ENCODE results near the gene TMEM150A.
"Not testable (repeated sequence)": the region's sequence is repeated elsewhere in the genome, so short reads cannot be mapped to it uniquely, and the experiment has no call there.

TMEM150A gene

DNA sequence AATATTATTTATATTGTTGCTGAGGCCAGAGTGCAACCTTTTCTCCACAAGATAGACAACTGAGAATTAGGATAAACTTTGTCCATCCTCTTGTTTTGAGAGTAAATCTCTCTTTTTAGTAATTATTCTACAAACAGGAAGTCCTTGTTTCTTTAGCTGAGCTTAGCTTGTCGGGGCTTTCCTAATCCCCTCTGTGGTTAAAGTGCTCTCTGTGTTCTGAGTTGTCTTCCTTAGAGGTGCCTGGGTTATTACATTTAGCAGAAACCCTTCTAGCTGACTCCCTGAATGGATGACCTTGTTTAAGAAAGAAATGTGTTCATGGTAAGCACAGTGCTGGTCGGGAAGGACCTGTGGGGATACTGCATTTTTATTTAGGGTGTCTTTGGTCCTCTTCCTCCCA is 26.2 kb upstream of the TMEM150A start:
- H3K4me3 ChIP-seq (replicated peaks; ENCODE audit: low read depth, low read length) = no peak overlapping the region
- no peak for DNase-seq (ENCODE audit: extremely low read depth, low read depth)
- TF ChIP-seq, protein P1, sequence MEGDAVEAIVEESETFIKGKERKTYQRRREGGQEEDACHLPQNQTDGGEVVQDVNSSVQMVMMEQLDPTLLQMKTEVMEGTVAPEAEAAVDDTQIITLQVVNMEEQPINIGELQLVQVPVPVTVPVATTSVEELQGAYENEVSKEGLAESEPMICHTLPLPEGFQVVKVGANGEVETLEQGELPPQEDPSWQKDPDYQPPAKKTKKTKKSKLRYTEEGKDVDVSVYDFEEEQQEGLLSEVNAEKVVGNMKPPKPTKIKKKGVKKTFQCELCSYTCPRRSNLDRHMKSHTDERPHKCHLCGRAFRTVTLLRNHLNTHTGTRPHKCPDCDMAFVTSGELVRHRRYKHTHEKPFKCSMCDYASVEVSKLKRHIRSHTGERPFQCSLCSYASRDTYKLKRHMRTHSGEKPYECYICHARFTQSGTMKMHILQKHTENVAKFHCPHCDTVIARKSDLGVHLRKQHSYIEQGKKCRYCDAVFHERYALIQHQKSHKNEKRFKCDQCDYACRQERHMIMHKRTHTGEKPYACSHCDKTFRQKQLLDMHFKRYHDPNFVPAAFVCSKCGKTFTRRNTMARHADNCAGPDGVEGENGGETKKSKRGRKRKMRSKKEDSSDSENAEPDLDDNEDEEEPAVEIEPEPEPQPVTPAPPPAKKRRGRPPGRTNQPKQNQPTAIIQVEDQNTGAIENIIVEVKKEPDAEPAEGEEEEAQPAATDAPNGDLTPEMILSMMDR (IDR thresholded peaks at IDR 0.05; ENCODE audit: low read depth, low read length, missing control alignments) = no peak

DNA sequence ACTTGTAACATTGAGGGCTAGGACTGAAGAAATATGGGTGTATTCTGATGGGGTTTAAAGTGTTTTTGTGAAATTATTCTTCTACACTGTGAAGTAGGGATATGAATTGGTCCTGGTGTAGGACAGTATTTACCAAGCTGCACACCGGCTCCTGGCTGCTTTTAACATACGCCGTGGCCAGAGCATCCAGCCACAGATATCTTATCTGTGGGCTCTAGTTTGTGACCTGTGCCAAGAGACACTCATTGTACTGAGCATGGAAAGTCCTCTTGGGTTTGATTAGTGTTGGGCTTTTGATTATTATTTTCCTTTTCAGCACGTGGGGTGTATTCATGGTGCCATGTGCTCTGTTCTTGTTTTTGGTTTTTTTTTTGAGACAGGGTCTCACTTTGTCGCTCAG is 21.5 kb upstream of the TMEM150A start:
- DNase-seq (ENCODE audit: extremely low read depth, low read depth) = no peak
- no peak overlapping the region for H3K4me3 ChIP-seq (replicated peaks; ENCODE audit: low read depth, low read length)
- TF ChIP-seq, protein P1 (IDR thresholded peaks at IDR 0.05; ENCODE audit: low read depth, low read length, missing control alignments) = no peak

DNA sequence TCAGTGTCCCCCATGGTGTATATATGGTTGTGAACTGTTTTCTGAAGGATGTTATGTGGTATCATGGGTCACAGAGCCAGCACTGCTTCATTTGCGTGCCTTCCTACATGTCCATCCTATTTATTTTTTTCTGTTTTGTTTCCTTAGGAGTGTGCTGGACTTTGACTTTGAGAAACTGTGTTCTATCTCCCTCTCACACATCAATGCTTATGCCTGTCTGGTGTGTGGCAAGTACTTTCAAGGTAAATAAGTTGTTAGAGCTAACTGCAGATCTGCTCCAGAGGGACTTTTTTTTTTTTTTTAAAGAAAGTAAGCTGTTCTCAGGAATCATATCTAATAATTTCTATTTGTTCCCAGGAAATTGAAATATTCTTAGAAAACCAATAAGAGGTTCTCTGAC is 18.8 kb upstream of the TMEM150A start:
- DNase-seq (ENCODE audit: extremely low read depth, low read depth) = no peak
- no peak overlapping the region for H3K4me3 ChIP-seq (replicated peaks; ENCODE audit: low read depth, low read length)
- TF ChIP-seq, protein P1 (IDR thresholded peaks at IDR 0.05; ENCODE audit: low read depth, low read length, missing control alignments) = no peak

DNA sequence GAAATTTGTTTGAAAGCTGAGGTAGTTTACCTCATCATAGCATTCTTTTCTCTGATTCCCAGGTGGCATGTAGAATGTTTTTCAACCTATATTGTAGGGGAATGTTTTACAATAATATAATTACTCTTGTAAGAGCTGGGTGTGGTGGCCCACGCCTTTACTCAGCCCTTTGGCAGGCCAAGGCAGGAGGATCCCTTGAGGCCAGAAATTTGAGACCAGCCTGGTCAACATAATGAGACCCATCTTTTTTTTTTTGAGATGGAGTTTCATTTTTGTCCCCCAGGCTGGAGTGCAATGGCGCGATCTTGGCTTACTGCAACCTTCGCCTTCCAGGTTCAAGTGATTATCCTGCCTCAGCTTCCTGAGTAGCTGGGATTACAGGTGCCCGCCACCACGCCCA is 17.1 kb upstream of the TMEM150A start:
- TF ChIP-seq, protein P1 (IDR thresholded peaks at IDR 0.05; ENCODE audit: low read depth, low read length, missing control alignments) = no peak
- H3K4me3 ChIP-seq (replicated peaks; ENCODE audit: low read depth, low read length) = no peak overlapping the region
- no peak for DNase-seq (ENCODE audit: extremely low read depth, low read depth)

DNA sequence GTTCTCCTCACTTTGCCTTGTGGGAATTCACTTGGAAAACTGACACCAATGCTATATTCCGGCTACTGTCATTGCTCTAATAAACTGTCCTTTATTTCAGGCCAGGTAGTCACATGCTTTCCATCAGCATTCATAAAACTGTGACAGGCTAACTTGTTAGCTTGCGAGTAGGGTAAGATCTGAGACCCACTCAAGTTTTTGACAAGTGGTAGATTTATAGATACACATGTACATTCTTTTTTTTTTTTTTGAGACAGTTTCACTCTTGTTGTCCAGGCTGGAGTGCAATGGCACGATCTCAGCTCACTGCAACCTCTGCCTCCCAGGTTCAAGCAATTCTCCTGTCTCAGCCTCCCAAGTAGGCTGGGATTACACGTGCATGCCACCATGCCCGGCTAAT is 15.2 kb upstream of the TMEM150A start:
- not testable (repeated sequence) for DNase-seq (ENCODE audit: extremely low read depth, low read depth)
- peak overlapping the region; percentile 80 for H3K4me3 ChIP-seq (replicated peaks; ENCODE audit: low read depth, low read length)

DNA sequence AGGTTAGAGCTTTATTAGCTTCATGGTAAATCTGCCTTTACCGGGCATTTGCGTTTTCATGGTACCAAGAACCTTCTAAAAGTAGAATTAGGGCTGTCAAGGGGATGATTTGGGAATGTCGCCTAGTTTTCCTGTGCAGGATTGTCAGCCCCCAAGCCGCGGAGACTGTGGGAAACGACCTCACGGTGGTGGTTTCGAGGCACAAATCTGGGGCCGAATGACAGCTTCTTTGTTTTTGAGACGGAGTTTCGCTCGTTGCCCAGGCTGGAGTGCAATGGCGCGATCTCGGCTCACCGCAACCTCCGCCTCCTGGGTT is 12.9 kb upstream of the TMEM150A start:
- no peak for DNase-seq (ENCODE audit: extremely low read depth, low read depth)
- TF ChIP-seq, protein P1 (IDR thresholded peaks at IDR 0.05; ENCODE audit: low read depth, low read length, missing control alignments) = no peak
- no peak overlapping the region; the same call in 1 of the 2 replicates for H3K4me3 ChIP-seq (replicated peaks; ENCODE audit: low read depth, low read length)

DNA sequence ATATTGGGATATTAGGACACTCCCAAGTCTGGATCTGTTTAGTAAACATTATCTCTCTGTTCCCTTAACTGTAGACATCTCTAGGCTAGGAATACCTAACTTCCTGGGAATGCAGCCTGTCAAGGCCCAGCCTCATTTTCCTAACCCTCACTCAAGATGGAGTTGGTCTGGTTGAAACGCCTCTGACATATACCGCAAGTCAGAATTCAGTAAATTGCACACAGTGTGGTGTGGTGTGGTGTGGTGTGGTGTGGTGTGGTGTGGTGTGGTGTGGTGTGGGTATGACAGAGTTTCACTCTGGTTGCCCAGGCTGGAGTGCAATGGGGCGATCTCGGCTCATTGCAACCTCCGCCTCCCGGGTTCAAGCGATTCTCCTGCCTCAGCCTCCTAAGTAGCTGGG is 12.3 kb upstream of the TMEM150A start:
- not testable (repeated sequence) for DNase-seq (ENCODE audit: extremely low read depth, low read depth); H3K4me3 ChIP-seq (replicated peaks; ENCODE audit: low read depth, low read length)

DNA sequence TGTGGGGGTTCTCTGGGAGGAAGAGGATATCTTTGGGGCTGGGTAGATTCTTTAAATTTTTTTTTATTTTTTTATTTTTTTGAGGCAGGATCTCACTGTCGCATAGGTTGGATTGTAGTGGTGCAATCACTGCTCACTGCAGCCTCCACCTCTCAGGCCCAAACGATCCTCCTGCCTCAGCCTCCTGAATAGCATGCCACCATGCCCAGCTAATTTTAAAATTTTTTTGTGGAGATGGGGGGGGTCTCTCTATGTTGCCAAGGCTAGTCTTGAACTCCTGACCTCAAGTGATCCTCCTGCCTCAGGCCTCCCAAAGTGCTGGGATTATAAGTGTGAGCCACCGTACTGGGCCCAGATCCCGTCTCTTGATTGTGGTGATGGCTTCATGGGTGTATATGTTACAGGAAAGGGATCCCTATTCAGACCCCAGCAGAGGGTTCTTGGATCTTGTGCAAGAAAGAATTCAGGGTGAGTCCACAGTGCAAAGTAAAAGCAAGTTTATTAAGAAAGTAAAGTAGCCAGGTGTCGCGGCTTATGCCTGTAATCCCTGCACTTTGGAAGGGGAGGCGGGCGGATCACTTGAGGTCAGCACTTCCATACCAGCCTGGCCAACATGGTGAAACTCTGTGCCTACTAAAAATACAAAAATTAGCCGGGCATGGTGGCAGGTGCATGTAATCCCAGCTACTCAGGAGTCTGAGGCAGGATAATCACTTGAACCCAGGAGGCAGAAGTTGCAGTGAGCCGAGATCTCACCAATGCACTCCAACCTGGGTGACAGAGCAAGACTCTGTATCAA is 11.4 kb upstream of the TMEM150A start:
- no peak overlapping the region for H3K4me3 ChIP-seq (replicated peaks; ENCODE audit: low read depth, low read length)
- no peak for DNase-seq (ENCODE audit: extremely low read depth, low read depth)
- TF ChIP-seq, protein P1 (IDR thresholded peaks at IDR 0.05; ENCODE audit: low read depth, low read length, missing control alignments) = no peak
